ENCODE data around the gene KCNQ1. TPM values are rescaled to one million over a fixed set of nuclear protein-coding genes. Genes with fewer than 3 reads are reported as not detected.

KCNQ1 gene
- polyA plus RNA-seq, 1 of the 3 experiments (the other 2 are of a cell fraction) = 0.05 TPM

DNA sequence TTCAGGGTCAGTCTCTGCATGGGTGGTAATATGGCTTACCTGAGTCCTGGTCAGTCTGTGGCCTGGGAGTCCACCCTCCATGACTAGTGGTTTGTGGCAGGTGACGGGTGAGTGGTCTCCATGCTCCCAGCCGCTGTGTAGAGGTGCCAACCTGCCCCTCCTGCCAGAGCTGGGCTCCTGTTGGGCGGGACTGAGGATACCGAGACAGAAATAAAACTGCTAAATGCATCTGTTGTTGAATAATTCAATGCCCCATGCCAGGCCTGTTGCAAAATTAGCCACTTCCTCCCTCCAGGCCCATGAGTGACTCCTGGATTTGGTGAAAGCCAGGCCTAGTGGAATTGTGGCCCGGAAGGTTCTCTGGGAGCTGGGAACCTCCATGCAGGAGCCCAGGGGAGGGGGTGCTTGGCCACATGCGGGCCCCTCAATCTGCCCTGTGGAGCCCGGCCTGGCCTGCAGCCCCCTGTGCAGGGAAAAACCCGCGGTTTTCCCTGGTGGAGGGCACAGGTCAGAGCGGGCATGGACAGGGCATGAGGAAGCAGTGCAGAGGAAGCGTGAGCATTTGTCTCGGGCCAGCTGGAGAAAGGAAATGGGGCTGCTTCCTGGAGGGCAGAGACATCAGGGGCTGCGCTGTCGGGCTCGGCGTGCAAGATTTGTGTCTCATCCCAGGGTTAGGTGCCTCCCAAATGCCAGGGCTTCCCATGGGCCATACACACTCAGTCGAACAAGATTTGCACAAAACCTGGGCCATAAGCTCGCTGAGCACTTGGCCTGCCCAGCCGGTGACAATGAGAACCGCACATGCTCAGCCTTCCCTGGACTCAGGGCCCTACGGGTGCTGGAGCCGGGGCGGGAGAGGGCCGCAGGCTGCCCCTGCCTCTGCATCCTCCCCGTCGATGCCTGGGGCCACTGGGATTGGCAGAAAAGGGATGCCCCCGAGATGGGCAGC lies 66.9 kb downstream of the KCNQ1 start (continued):
- TF ChIP-seq, protein P1, sequence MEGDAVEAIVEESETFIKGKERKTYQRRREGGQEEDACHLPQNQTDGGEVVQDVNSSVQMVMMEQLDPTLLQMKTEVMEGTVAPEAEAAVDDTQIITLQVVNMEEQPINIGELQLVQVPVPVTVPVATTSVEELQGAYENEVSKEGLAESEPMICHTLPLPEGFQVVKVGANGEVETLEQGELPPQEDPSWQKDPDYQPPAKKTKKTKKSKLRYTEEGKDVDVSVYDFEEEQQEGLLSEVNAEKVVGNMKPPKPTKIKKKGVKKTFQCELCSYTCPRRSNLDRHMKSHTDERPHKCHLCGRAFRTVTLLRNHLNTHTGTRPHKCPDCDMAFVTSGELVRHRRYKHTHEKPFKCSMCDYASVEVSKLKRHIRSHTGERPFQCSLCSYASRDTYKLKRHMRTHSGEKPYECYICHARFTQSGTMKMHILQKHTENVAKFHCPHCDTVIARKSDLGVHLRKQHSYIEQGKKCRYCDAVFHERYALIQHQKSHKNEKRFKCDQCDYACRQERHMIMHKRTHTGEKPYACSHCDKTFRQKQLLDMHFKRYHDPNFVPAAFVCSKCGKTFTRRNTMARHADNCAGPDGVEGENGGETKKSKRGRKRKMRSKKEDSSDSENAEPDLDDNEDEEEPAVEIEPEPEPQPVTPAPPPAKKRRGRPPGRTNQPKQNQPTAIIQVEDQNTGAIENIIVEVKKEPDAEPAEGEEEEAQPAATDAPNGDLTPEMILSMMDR (IDR thresholded peaks at IDR 0.05) = no peak
- TF ChIP-seq POLR2AphosphoS5 (IDR thresholded peaks at IDR 0.05; ENCODE audit: low read depth, low read length) = no peak
- TF ChIP-seq, protein P2, sequence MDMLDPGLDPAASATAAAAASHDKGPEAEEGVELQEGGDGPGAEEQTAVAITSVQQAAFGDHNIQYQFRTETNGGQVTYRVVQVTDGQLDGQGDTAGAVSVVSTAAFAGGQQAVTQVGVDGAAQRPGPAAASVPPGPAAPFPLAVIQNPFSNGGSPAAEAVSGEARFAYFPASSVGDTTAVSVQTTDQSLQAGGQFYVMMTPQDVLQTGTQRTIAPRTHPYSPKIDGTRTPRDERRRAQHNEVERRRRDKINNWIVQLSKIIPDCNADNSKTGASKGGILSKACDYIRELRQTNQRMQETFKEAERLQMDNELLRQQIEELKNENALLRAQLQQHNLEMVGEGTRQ (IDR thresholded peaks at IDR 0.05; ENCODE audit: borderline replicate concordance, low read depth, low read length) = no peak
- no peak for TF ChIP-seq EZH2phosphoT487 (IDR thresholded peaks at IDR 0.05; ENCODE audit: borderline replicate concordance, low read depth)

DNA sequence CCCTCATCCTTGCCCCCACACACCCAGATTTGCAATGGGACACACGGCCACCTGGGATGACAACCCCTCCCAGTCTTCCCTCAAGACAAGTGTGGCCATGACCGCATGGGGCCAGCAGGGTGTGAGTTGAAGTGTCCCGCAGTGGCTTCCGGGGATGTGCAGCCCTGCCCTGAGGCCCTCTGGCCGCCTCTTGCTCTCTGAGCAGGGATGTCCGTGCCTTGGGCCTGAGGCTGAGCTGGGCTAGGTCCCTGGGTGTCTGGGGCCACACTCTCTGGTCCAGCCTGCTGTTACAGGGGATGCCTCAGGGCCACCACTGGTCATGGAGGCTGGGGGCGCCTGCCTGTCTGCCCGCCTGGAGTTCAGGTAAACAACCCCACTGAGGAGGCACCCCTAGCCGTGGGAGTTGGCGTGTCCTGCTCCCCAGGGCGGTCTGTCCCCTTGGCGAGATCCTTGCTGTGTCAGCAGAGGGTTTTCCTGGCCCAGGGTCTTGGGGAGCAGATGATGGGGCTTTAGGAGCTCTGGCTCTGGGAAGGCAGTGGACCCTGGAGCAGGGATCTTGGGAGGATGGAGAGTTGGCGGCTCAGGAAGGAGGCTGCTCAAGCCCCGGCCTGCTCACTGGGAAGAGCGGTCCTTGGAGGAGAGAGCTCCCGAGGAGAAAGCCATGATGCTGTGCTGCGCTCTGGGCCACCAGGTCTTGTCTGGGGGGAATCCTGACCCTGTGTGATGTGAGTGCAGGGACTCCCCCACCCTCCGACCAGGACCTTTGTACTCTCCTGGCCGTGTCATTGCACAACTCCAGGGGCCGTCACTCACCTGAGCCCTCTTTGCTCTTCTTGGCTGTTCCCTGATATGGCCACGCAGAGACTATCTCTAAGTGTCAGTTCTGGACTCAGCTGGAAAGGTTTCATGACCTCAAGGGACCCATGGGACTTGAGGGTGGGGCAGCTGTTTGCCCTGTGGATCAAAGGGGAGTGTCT lies 67.9 kb downstream of the KCNQ1 start:
- H3K9me3 ChIP-seq = no peaks in the 10 kb centered on the region
- ChIA-PET CTCF (interaction anchor here (0.7 to 3.2 kb wide), 3 partner anchors 18 to 92 kb away, joined by 4 to 11 read pairs (median 4); no protein-coding TSS in a partner anchor), POLR2A (no interaction called here)
- no peaks in the 10 kb centered on the region for H3K79me2 ChIP-seq (ENCODE audit: insufficient read depth)
- H3K9ac ChIP-seq = no peak overlapping the region
- no peak overlapping the region for H3K27ac ChIP-seq (ENCODE audit: low read depth in 2 of 2, low read length in 1 of 2)
- 53% methylated on average over 13 of the region's 21 CpGs for WGBS (ENCODE audit: low lambda C conversion rate)
- no peak overlapping the region for H2AFZ ChIP-seq (ENCODE audit: low read depth)
- H3K4me3 ChIP-seq (ENCODE audit: low read depth in 2 of 2, low read length in 1 of 2) = no peak overlapping the region
- peak; percentile 17 for DNase-seq
- no peaks in the 10 kb centered on the region for H4K20me1 ChIP-seq (ENCODE audit: insufficient read depth)
- peaks cover 0 to 9% of the 10 kb centered on the region in 2 experiments; a peak in 1 of 4 replicates for H3K4me1 ChIP-seq (ENCODE audit: control insufficient read depth in 1 of 2, insufficient read depth in 2 of 2, low read depth in 1 of 2, low read length in 1 of 2)
- H3K27me3 ChIP-seq (ENCODE audit: insufficient read depth) = no peaks in the 10 kb centered on the region
- H3F3A ChIP-seq (replicated peaks; ENCODE audit: insufficient read depth) = no peaks in the 10 kb centered on the region
- TF ChIP-seq NFIC (IDR thresholded peaks at IDR 0.05; ENCODE audit: borderline replicate concordance) (no peak), MEF2A (IDR thresholded peaks at IDR 0.05; ENCODE audit: borderline replicate concordance, low read depth) (no peak), FOSL2 (IDR thresholded peaks at IDR 0.05; ENCODE audit: borderline replicate concordance, low read depth) (no peak), FOXJ3 (CRISPR knock-in tag; IDR thresholded peaks at IDR 0.05) (no peak), MXI1 (IDR thresholded peaks at IDR 0.05; ENCODE audit: low read depth, low read length) (no peak), FOXM1 (IDR thresholded peaks at IDR 0.05; ENCODE audit: low read depth) (no peak), NRF1 (IDR thresholded peaks at IDR 0.05; ENCODE audit: low read depth, low read length) (no peak), SIN3A (IDR thresholded peaks at IDR 0.05; ENCODE audit: borderline replicate concordance, low read depth, low read length) (no peak), ELF1 (IDR thresholded peaks at IDR 0.05) (no peak), EZH2phosphoT487 (IDR thresholded peaks at IDR 0.05; ENCODE audit: borderline replicate concordance, low read depth) (no peak), POLR2AphosphoS5 (IDR thresholded peaks at IDR 0.05; ENCODE audit: low read depth, low read length) (no peak), TCF12 (IDR thresholded peaks at IDR 0.05) (no peak)
- TF ChIP-seq, protein P2 (IDR thresholded peaks at IDR 0.05; ENCODE audit: borderline replicate concordance, low read depth, low read length) = no peak
- TF ChIP-seq, protein P3, sequence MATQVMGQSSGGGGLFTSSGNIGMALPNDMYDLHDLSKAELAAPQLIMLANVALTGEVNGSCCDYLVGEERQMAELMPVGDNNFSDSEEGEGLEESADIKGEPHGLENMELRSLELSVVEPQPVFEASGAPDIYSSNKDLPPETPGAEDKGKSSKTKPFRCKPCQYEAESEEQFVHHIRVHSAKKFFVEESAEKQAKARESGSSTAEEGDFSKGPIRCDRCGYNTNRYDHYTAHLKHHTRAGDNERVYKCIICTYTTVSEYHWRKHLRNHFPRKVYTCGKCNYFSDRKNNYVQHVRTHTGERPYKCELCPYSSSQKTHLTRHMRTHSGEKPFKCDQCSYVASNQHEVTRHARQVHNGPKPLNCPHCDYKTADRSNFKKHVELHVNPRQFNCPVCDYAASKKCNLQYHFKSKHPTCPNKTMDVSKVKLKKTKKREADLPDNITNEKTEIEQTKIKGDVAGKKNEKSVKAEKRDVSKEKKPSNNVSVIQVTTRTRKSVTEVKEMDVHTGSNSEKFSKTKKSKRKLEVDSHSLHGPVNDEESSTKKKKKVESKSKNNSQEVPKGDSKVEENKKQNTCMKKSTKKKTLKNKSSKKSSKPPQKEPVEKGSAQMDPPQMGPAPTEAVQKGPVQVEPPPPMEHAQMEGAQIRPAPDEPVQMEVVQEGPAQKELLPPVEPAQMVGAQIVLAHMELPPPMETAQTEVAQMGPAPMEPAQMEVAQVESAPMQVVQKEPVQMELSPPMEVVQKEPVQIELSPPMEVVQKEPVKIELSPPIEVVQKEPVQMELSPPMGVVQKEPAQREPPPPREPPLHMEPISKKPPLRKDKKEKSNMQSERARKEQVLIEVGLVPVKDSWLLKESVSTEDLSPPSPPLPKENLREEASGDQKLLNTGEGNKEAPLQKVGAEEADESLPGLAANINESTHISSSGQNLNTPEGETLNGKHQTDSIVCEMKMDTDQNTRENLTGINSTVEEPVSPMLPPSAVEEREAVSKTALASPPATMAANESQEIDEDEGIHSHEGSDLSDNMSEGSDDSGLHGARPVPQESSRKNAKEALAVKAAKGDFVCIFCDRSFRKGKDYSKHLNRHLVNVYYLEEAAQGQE (IDR thresholded peaks at IDR 0.05; ENCODE audit: low read depth, low read length) = no peak
- TF ChIP-seq, protein P1 (IDR thresholded peaks at IDR 0.05) = no peak
- H3K4me2 ChIP-seq = no peak overlapping the region
- no peaks in the 10 kb centered on the region for H3K36me3 ChIP-seq (replicated peaks in 1 of 2; ENCODE audit: control insufficient read depth in 1 of 2, insufficient read depth in 2 of 2, low read length in 1 of 2)
- H3K9me2 ChIP-seq = no peaks in the 10 kb centered on the region

Data from SK-N-SH (cell line).